ENCODE measurements around the gene FN1. TPM values are rescaled to one million over a fixed set of nuclear protein-coding genes. Genes with fewer than 3 reads are reported as not detected.

FN1 gene
- total RNA-seq, 2 experiments from 2014 or later, result 0.29 to 0.30 TPM

DNA sequence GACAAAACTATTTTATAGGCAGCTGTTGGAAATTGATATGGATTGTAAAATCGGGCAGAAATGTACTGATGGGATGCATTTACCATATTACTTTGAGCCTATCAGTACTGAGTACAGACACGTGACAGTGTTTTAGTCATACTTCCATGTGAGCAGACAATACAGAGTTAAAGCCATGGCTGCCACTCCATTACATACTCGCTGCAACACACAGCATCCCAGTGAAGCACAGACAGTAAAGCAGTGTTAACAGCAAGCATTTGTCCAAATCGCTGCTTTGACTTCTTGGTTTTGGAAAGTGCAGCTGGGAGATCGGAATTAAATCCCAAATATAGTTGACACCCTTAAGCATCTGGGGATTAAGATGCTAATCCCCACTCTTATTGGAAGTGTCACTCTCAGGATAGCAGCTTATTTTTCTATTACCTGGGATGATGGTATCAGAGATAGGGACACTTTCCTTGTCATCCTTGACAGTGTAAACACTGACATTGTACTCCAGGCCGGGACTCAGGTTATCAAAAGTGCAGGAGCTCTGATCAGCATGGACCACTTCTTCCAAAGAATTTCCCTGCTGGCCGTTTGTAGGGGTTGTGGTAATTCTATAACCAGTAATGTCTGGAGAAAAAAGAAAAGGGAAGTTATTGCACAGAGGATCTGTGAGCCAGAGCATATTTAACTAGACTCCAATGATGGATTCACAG lies 41.6 kb downstream of the FN1 start:
- Mint-ChIP-seq H3K9me3 (no peaks in the 10 kb centered on the region), H3K4me1 (no peaks in the 10 kb centered on the region), H3K27ac (no peak overlapping the region)

DNA sequence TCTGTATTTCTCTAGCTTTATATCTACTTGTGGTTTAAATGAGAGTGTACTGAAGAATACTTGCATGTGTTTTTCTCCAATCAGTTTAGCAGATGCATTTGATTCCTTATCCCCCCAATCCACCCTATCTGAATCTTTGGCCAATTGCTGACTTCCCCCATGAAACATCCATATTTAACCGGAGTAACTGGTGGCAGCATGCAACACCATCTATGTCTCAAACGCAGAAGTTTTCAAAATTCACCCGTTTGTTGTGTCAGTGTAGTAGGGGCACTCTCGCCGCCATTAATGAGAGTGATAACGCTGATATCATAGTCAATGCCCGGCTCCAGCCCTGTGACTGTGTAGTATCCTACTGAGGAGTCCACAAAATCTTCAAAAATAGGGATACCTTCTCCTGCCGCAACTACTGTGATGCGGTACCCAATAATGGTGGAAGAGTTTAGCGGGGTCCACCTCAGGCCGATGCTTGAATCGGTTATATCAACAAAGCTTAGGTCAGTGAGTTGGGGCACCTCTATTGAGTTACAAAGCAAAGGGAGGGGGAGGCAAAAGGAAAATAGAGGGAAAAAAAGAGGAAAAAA lies 43.1 kb downstream of the FN1 start:
- H3K4me3 Mint-ChIP-seq, result no peak overlapping the region
- no peaks in the 10 kb centered on the region for H3K9me3 Mint-ChIP-seq
- no peak overlapping the region for H3K27ac Mint-ChIP-seq
- peaks cover 9% of the 10 kb centered on the region for H3K27me3 Mint-ChIP-seq
- no peaks in the 10 kb centered on the region for H3K36me3 Mint-ChIP-seq
- H3K4me1 Mint-ChIP-seq, result no peaks in the 10 kb centered on the region
- no peak for DNase-seq

More for the DNA sequence above, 41.6 kb downstream of the FN1 start:
- Mint-ChIP-seq H3K4me3 (no peak overlapping the region), H3K36me3 (no peaks in the 10 kb centered on the region), H3K27me3 (peaks cover 16% of the 10 kb centered on the region)
- no peak for DNase-seq

DNA sequence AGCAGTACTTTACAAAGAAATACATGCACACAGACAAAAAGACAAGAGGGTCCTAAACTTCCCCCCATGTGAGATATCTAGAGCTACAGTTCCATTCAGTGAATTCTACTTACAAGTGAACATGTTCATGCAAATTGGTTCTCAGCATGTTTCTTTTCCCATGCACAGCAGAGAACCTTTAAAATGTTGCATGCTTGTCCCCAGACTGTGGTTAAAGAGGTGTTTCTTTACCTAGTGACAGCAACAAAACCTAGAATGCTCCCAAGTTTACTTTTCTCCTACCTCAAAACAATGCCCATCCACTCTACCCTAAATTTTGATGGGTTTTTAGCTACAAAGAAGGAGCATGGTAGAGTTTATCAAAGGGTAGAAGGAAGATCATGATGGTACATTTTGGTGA lies 43.7 kb downstream of the FN1 start:
- Mint-ChIP-seq H3K4me3 (no peak overlapping the region), H3K9me3 (no peaks in the 10 kb centered on the region), H3K27ac (no peak overlapping the region), H3K4me1 (no peaks in the 10 kb centered on the region), H3K36me3 (no peaks in the 10 kb centered on the region), H3K27me3 (peaks cover 9% of the 10 kb centered on the region)
- no peak for DNase-seq

DNA sequence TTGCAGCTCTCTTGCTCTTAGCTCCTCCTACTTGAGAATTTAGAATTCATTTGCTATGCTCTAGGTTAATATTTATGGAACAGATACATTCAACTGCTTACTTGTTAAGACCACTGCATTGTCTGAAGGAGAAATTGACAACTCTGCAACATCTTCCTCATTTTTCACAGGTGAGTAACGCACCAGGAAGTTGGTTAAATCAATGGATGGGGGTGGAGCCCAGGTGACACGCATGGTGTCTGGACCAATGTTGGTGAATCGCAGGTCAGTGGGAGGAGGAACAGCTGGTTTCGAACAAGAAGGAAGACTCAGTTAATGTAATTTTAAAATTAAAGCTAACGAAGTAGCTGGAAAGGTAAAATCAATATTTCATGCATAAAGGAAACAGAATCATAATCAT lies 44.3 kb downstream of the FN1 start:
- H3K4me3 Mint-ChIP-seq, result no peak overlapping the region
- no peaks in the 10 kb centered on the region for H3K9me3 Mint-ChIP-seq
- H3K36me3 Mint-ChIP-seq, result no peaks in the 10 kb centered on the region
- peaks cover 9% of the 10 kb centered on the region for H3K27me3 Mint-ChIP-seq
- H3K4me1 Mint-ChIP-seq, result no peaks in the 10 kb centered on the region
- H3K27ac Mint-ChIP-seq, result no peak overlapping the region
- DNase-seq, result no peak

DNA sequence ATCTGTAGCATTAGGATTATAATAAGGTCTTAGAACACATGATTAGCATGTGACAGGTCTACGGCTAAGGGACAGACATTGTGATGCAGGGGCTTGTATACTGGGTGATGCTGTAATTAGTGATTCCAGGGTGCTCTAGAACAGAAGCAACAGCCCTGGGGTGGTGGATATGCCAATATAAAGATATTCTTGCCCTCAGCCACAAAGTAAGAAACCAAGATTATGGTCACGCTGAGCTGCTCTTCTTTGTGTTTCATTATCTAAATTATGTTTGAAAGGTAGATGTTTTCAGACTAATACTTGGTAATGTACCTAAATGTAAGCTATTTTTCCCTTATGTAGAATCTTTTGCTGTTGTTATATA lies 45.3 kb downstream of the FN1 start:
- Mint-ChIP-seq H3K4me1 (no peaks in the 10 kb centered on the region), H3K27me3 (peaks cover 7% of the 10 kb centered on the region), H3K4me3 (no peak overlapping the region), H3K27ac (no peak overlapping the region), H3K36me3 (no peaks in the 10 kb centered on the region), H3K9me3 (no peaks in the 10 kb centered on the region)
- no peak for DNase-seq

DNA sequence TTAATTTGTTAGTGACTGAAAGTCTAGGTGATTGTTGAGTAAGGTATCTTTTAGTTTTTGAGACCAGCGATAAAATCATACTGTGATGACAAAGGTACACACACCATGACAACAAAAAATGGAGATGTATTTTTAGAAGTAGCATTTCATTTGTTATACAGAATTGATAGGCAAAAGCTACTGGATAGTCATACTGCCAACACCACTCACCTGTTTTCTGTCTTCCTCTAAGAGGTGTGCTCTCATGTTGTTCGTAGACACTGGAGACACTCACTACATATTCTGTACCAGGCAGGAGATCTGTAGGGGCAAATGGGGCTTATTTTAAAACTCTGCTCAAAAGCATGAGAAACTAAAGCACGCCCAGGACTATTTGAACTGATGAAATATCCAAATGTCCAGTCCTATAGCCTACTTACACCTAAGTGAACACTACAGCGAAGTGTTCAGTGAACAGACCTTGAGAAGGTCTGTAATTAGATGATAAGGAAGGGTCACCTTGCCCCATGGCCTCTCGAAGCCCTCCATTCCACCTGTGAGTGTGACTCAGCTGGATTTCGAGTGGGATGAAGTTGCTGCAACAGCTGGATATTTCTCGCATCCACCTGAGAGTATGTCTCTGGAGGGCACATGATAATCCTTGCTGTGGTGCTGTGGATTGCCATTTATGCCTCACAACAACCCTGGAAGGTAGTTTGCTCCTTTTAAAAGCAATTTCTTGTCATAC lies 47.7 kb downstream of the FN1 start:
- no peak for DNase-seq
- H3K4me3 Mint-ChIP-seq, result no peak overlapping the region
- H3K36me3 Mint-ChIP-seq, result no peaks in the 10 kb centered on the region
- no peaks in the 10 kb centered on the region for H3K4me1 Mint-ChIP-seq
- no peaks in the 10 kb centered on the region for H3K9me3 Mint-ChIP-seq
- peaks cover 4% of the 10 kb centered on the region for H3K27me3 Mint-ChIP-seq
- no peak overlapping the region for H3K27ac Mint-ChIP-seq

DNA sequence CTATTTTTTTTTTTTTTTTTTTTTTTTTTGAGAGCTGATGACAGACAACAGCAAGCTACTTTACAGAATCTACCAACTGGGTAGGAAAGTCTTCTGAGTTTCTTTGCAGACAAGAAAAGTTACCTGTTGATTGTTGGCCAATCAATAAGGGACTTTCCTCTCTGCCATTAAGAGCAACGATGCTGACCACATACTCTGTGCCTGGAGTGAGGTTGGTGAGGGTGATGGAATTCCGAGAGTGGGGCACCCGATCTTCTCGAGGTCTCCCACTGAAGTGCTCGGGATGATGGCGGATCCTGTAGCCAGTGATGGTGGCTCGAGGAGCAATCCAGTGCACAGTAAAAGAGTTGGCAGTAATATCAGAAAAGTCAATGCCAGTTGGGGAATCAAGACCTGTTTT lies 49.3 kb downstream of the FN1 start:
- Mint-ChIP-seq H3K27ac (no peak overlapping the region), H3K9me3 (no peaks in the 10 kb centered on the region), H3K4me3 (no peak overlapping the region), H3K4me1 (no peaks in the 10 kb centered on the region), H3K27me3 (no peaks in the 10 kb centered on the region), H3K36me3 (no peaks in the 10 kb centered on the region)
- no peak for DNase-seq

DNA sequence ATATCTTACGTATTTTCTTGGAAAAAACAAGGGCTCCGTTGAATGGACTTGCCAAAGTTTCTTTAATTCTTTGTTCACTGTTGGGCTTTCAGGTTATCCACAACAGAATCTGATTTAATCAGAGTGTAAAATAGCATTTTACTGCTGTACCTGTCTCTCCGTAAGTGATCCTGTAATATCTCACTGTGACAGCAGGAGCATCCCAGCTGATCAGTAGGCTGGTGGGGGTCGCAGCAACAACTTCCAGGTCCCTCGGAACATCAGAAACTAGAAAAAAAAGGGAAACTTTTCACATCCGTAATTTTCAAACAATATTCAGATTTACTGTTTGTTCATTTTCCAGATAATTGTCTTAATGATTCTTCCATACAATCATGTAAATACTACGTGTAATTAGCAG lies 51.2 kb downstream of the FN1 start:
- Mint-ChIP-seq H3K4me3 (no peak overlapping the region), H3K27me3 (no peaks in the 10 kb centered on the region), H3K9me3 (no peaks in the 10 kb centered on the region), H3K4me1 (no peaks in the 10 kb centered on the region), H3K36me3 (no peaks in the 10 kb centered on the region), H3K27ac (no peak overlapping the region)
- no peak for DNase-seq

DNA sequence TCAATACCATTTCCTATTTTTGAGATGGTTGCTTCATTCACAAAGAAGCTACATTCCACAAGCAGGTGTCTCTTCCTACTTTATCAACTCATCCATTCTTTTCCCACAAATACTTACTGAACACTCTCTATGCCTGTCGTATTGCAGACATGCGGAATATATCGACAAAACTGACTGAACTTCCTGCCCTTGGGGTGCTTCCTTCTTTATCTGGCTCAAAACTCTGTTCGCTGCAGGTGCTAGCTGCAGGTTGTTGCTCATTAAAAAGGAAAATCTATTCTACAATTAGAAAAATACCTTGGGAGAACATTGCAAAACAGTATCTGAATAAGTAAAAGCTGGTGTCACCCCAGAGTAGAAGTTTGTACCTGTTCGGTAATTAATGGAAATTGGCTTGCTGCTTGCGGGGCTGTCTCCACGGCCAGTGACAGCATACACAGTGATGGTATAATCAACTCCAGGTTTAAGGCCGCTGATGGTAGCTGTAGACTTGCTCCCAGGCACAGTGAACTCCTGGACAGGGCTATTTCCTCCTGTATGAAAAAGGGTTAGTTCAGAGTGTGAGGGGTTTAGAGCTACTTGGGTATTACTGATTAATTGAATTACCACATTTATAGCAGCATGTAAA lies 52.1 kb downstream of the FN1 start:
- Mint-ChIP-seq H3K4me1 (no peaks in the 10 kb centered on the region), H3K27me3 (no peaks in the 10 kb centered on the region), H3K4me3 (no peak overlapping the region), H3K27ac (no peak overlapping the region), H3K9me3 (no peaks in the 10 kb centered on the region), H3K36me3 (no peaks in the 10 kb centered on the region)
- DNase-seq, result no peak

DNA sequence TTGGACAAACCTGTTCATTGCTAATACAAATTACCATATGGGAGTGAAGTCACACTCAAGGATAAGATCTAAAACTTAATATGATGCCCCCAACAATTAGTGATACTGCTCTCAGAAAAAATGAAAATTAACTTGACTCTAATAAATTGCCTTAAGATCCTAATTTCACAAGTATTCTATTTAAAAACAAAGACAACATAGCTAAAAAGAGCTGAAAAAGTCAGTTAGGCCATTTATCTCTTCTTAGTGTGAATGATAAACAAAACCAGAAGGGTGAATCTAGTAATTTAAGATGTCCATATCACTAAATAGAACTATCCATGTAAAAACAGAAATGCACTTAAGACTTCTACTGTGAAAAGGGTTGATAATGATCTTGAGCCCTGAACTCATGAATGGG lies 53.4 kb downstream of the FN1 start:
- H3K9me3 Mint-ChIP-seq, result no peaks in the 10 kb centered on the region
- no peak overlapping the region for H3K27ac Mint-ChIP-seq
- H3K4me3 Mint-ChIP-seq, result no peak overlapping the region
- H3K27me3 Mint-ChIP-seq, result no peaks in the 10 kb centered on the region
- peaks cover 1% of the 10 kb centered on the region for H3K36me3 Mint-ChIP-seq
- H3K4me1 Mint-ChIP-seq, result no peaks in the 10 kb centered on the region
- no peak for DNase-seq

DNA sequence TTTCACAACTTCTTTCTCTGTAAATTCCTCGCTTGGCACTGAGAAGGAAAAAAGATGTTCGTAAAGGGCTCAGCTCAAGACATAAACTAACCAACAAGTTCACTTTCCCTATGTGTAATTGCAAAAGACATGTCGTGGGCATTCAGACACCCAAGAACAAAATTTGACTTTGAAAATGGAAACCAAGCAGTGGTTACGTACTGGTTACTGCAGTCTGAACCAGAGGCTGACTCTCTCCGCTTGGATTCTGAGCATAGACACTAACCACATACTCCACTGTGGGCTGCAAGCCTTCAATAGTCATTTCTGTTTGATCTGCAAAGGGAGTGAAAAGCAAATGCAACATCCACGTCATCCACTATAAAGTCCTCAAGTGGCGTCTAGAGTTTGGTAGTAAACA lies 53.9 kb downstream of the FN1 start:
- no peaks in the 10 kb centered on the region for H3K4me1 Mint-ChIP-seq
- no peak for DNase-seq
- no peak overlapping the region for H3K27ac Mint-ChIP-seq
- no peak overlapping the region for H3K4me3 Mint-ChIP-seq
- H3K27me3 Mint-ChIP-seq, result no peaks in the 10 kb centered on the region
- H3K9me3 Mint-ChIP-seq, result no peaks in the 10 kb centered on the region
- H3K36me3 Mint-ChIP-seq, result peaks cover 1% of the 10 kb centered on the region

DNA sequence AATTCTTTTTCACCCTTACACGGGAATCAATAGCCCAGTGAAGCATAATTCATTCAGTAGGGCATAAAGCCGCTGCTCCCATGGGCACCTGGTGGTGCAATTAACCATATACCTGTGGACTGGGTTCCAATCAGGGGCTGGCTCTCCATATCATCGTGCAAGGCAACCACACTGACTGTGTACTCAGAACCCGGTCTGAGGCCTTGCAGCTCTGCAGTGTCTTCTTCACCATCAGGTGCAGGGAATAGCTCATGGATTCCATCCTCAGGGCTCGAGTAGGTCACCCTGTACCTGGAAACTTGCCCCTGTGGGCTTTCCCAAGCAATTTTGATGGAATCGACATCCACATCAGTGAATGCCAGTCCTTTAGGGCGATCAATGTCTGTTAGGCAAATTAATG lies 55.2 kb downstream of the FN1 start:
- no peak overlapping the region for H3K27ac Mint-ChIP-seq
- no peak for DNase-seq
- no peaks in the 10 kb centered on the region for H3K27me3 Mint-ChIP-seq
- H3K4me1 Mint-ChIP-seq, result no peaks in the 10 kb centered on the region
- no peak overlapping the region for H3K4me3 Mint-ChIP-seq
- H3K36me3 Mint-ChIP-seq, result peaks cover 3% of the 10 kb centered on the region
- H3K9me3 Mint-ChIP-seq, result no peaks in the 10 kb centered on the region

DNA sequence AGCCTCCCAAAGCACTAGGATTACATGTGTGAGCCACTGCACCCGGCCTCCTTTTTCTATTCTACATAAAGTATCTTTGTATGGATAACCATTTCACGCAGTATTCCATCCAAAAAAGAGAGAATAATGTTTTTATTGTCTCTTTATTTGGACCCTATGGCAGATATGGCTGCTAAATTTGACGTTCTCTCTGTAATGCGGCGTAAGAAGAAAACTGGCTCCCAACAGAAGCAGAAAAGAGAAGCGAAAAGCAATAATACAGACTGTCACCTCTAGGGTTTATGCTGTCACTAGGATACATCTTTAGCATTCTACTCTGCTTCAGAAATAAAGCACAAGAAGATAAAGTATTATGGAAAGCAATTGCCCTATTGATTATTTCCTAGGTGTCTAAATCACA lies 55.9 kb downstream of the FN1 start:
- no peaks in the 10 kb centered on the region for H3K9me3 Mint-ChIP-seq
- no peaks in the 10 kb centered on the region for H3K27me3 Mint-ChIP-seq
- no peak overlapping the region for H3K4me3 Mint-ChIP-seq
- no peaks in the 10 kb centered on the region for H3K4me1 Mint-ChIP-seq
- no peak overlapping the region for H3K27ac Mint-ChIP-seq
- DNase-seq, result no peak
- peaks cover 4% of the 10 kb centered on the region for H3K36me3 Mint-ChIP-seq

DNA sequence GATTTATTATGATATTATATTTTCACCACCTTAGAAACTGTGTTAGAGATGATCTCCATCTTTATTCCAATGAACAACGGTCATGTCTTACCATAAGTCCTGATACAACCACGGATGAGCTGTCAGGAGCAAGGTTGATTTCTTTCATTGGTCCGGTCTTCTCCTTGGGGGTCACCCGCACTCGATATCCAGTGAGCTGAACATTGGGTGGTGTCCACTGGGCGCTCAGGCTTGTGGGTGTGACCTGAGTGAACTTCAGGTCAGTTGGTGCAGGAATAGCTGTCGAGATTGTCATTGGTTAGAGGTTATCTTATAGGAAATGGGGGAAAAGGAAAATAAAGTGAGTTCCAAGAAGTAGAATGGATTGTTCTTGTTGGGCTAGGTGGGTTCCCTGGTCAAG lies 56.8 kb downstream of the FN1 start:
- Mint-ChIP-seq H3K27me3 (no peaks in the 10 kb centered on the region), H3K27ac (no peak overlapping the region), H3K36me3 (peaks cover 13% of the 10 kb centered on the region), H3K4me3 (no peak overlapping the region), H3K9me3 (no peaks in the 10 kb centered on the region), H3K4me1 (no peaks in the 10 kb centered on the region)
- DNase-seq, result no peak

DNA sequence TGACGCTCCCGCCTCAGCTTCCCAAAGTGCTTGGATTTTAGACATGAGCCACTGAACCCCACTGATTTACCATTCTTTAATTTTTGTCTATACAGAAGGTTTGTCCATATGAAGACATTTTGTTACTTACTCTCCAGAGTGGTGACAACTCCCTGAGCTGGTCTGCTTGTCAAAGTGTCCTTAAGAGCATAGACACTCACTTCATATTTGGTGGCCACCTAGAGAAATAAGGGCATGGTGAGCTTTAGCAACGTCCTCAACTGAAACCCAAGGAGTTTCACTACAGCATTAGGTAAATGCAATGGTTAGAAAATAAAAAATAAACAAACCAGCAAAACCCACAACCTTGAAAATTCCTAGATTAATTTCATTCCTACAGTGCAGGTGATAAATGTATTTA lies 57.8 kb downstream of the FN1 start:
- Mint-ChIP-seq H3K36me3 (peaks cover 20% of the 10 kb centered on the region), H3K4me3 (no peak overlapping the region), H3K27ac (no peak overlapping the region), H3K27me3 (no peaks in the 10 kb centered on the region), H3K9me3 (no peaks in the 10 kb centered on the region), H3K4me1 (no peaks in the 10 kb centered on the region)
- no peak for DNase-seq
